ENCODE data around the gene CHN1. TPM values are rescaled to one million over a fixed set of nuclear protein-coding genes. Genes with fewer than 3 reads are reported as not detected.
A peak's percentile ranks its signal among the peaks of the same experiment; 100 is the strongest.

Gene CHN1
- total and polyA plus RNA-seq, 2 donors from 2014 or later: 6.5 to 14.1 TPM

GRCh38 chr2:174903264-174903556 is 102.0 kb downstream of the CHN1 start:
- FAIRE-seq (no peak), DNase-seq (no peak)
- Histone ChIP-seq H3K36me3 (ENCODE audit: control insufficient read depth in 2 of 3, insufficient read depth in 3 of 3, low read length in 3 of 3) (no peaks in the 10 kb centered on the region), H3K27ac (ENCODE audit: low read depth in 2 of 2, low read length in 2 of 2) (no peak overlapping the region), H3K9ac (ENCODE audit: low read length in 3 of 3) (no peak overlapping the region), H3K27me3 (ENCODE audit: control insufficient read depth, insufficient read depth, low read length) (no peaks in the 10 kb centered on the region), H3K9me3 (ENCODE audit: control insufficient read depth in 2 of 3, insufficient read depth in 1 of 3, low read length in 3 of 3) (no peaks in the 10 kb centered on the region), H3K4me3 (ENCODE audit: low read length in 3 of 3) (no peak overlapping the region), H3K4me1 (ENCODE audit: control insufficient read depth in 2 of 3, insufficient read depth in 2 of 3, low read depth in 1 of 3, low read length in 3 of 3) (no peaks in the 10 kb centered on the region)
- TF ChIP-seq, protein P1, sequence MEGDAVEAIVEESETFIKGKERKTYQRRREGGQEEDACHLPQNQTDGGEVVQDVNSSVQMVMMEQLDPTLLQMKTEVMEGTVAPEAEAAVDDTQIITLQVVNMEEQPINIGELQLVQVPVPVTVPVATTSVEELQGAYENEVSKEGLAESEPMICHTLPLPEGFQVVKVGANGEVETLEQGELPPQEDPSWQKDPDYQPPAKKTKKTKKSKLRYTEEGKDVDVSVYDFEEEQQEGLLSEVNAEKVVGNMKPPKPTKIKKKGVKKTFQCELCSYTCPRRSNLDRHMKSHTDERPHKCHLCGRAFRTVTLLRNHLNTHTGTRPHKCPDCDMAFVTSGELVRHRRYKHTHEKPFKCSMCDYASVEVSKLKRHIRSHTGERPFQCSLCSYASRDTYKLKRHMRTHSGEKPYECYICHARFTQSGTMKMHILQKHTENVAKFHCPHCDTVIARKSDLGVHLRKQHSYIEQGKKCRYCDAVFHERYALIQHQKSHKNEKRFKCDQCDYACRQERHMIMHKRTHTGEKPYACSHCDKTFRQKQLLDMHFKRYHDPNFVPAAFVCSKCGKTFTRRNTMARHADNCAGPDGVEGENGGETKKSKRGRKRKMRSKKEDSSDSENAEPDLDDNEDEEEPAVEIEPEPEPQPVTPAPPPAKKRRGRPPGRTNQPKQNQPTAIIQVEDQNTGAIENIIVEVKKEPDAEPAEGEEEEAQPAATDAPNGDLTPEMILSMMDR (IDR thresholded peaks at IDR 0.05; ENCODE audit: borderline replicate concordance, extremely low read depth, insufficient read depth): no peak
- intact Hi-C loops (cut with DNase I): no loop called here

DNA sequence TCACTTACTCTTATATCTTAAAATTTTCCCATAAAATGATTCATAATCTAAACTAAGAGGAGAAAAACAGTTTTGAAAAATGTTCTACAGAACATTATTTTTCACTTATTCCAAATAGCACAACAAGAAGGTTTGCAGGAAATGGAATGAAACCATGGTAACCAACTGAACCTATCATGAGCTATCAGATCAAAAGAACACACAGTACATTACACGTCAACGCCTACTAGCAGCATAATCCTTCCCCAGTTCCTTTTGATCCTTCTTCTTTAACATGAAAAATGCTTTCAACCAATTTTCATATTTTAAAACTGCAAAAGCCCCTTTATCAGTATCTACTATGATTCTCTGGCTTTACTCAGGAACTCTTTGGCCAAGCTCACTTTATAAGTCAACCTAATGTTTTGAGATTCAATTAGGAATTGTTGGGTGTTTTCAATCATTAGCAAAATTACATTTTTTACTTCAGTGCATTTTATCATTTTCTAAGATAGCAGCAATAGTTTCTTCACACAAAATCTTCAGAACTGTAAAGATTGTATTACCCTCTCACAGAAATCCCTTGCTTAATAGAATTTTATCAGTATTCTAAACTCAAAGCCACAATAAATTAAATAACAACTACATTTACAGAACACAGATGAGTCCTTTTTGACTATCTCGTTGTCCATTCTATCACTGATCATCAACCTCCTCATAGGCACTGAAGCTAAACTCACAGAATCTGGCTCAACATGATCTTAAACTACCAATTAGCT is 102.5 kb downstream of the CHN1 start:
- H3K27ac ChIP-seq (ENCODE audit: low read depth in 2 of 2, low read length in 2 of 2): no peak overlapping the region
- DNase-seq (peak in 1 of 5 donors; percentile 15), FAIRE-seq (no peak)
- no peaks in the 10 kb centered on the region for H3K9me3 ChIP-seq (ENCODE audit: control insufficient read depth in 2 of 3, insufficient read depth in 1 of 3, low read length in 3 of 3)
- intact Hi-C loops (cut with DNase I): no loop called here
- TF ChIP-seq, protein P1 (IDR thresholded peaks at IDR 0.05; ENCODE audit: borderline replicate concordance, extremely low read depth, insufficient read depth): no peak
- no peaks in the 10 kb centered on the region for H3K27me3 ChIP-seq (ENCODE audit: control insufficient read depth, insufficient read depth, low read length)
- no peak overlapping the region for H3K4me3 ChIP-seq (ENCODE audit: low read length in 3 of 3)
- no peaks in the 10 kb centered on the region for H3K4me1 ChIP-seq (ENCODE audit: control insufficient read depth in 2 of 3, insufficient read depth in 2 of 3, low read depth in 1 of 3, low read length in 3 of 3)
- H3K9ac ChIP-seq (ENCODE audit: low read length in 3 of 3): no peak overlapping the region
- no peaks in the 10 kb centered on the region for H3K36me3 ChIP-seq (ENCODE audit: control insufficient read depth in 2 of 3, insufficient read depth in 3 of 3, low read length in 3 of 3)

- DNase-seq (peak in 1 of 5 donors; percentile 31), FAIRE-seq (no peak)
- no peaks in the 10 kb centered on the region for H3K27me3 ChIP-seq (ENCODE audit: control insufficient read depth, insufficient read depth, low read length)
- intact Hi-C loops (cut with DNase I): no loop called here
- no peak overlapping the region for H3K27ac ChIP-seq (ENCODE audit: low read depth in 2 of 2, low read length in 2 of 2)
- H3K9ac ChIP-seq (ENCODE audit: low read length in 3 of 3): no peak overlapping the region
- H3K36me3 ChIP-seq (ENCODE audit: control insufficient read depth in 2 of 3, insufficient read depth in 3 of 3, low read length in 3 of 3): no peaks in the 10 kb centered on the region
- no peak overlapping the region for H3K4me3 ChIP-seq (ENCODE audit: low read length in 3 of 3)
- TF ChIP-seq, protein P1 (IDR thresholded peaks at IDR 0.05; ENCODE audit: borderline replicate concordance, extremely low read depth, insufficient read depth): no peak
- H3K4me1 ChIP-seq (ENCODE audit: control insufficient read depth in 2 of 3, insufficient read depth in 2 of 3, low read depth in 1 of 3, low read length in 3 of 3): no peaks in the 10 kb centered on the region
- H3K9me3 ChIP-seq (ENCODE audit: control insufficient read depth in 2 of 3, insufficient read depth in 1 of 3, low read length in 3 of 3): no peaks in the 10 kb centered on the region
Observed at GRCh38 chr2:174901075-174901474, 104.1 kb downstream of the CHN1 start.

DNA sequence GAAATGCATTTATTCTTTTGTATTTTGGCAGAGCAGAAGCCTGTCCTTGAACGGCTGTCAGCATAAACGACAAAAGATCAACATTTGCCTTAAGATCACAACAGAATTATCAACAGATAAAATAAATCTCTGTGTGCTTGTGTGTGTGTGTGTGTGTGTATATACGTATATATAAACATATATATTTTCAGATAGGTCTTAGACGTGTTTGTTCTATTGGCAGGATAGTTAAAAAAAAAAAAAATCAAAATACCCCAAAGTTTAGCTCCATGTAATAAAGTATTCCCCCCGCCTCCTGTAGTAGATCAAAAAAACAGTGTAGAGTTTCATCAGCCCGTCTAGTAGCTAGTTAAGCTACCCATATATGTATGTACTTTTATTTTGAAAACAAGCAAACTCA is 107.9 kb downstream of the CHN1 start:
- no peak overlapping the region for H3K27ac ChIP-seq (ENCODE audit: low read depth in 2 of 2, low read length in 2 of 2)
- no peaks in the 10 kb centered on the region for H3K9me3 ChIP-seq (ENCODE audit: control insufficient read depth in 2 of 3, insufficient read depth in 1 of 3, low read length in 3 of 3)
- intact Hi-C loops (cut with DNase I): no loop called here
- H3K4me3 ChIP-seq (ENCODE audit: low read length in 3 of 3): no peak overlapping the region
- DNase-seq: no peak
- no peaks in the 10 kb centered on the region for H3K27me3 ChIP-seq (ENCODE audit: control insufficient read depth, insufficient read depth, low read length)
- no peaks in the 10 kb centered on the region for H3K4me1 ChIP-seq (ENCODE audit: control insufficient read depth in 2 of 3, insufficient read depth in 2 of 3, low read depth in 1 of 3, low read length in 3 of 3)
- no peak for FAIRE-seq
- H3K36me3 ChIP-seq (ENCODE audit: control insufficient read depth in 2 of 3, insufficient read depth in 3 of 3, low read length in 3 of 3): no peaks in the 10 kb centered on the region
- TF ChIP-seq, protein P1 (IDR thresholded peaks at IDR 0.05; ENCODE audit: borderline replicate concordance, extremely low read depth, insufficient read depth): no peak
- no peak overlapping the region for H3K9ac ChIP-seq (ENCODE audit: low read length in 3 of 3)

All from kidney (tissue), 14 donors.